Kasumi-1 (cell line): Measurements from ENCODE around the gene GPR68.
"Not testable (repeated sequence)": the region's sequence is repeated elsewhere in the genome, so short reads cannot be mapped to it uniquely, and the experiment has no call there.

Experiments used
- DNase-seq, 2 experiments: peaks; one replicate each; lab custom pipeline; 2025; lab: John Stamatoyannopoulos, UW

The GPR68 gene

DNA sequence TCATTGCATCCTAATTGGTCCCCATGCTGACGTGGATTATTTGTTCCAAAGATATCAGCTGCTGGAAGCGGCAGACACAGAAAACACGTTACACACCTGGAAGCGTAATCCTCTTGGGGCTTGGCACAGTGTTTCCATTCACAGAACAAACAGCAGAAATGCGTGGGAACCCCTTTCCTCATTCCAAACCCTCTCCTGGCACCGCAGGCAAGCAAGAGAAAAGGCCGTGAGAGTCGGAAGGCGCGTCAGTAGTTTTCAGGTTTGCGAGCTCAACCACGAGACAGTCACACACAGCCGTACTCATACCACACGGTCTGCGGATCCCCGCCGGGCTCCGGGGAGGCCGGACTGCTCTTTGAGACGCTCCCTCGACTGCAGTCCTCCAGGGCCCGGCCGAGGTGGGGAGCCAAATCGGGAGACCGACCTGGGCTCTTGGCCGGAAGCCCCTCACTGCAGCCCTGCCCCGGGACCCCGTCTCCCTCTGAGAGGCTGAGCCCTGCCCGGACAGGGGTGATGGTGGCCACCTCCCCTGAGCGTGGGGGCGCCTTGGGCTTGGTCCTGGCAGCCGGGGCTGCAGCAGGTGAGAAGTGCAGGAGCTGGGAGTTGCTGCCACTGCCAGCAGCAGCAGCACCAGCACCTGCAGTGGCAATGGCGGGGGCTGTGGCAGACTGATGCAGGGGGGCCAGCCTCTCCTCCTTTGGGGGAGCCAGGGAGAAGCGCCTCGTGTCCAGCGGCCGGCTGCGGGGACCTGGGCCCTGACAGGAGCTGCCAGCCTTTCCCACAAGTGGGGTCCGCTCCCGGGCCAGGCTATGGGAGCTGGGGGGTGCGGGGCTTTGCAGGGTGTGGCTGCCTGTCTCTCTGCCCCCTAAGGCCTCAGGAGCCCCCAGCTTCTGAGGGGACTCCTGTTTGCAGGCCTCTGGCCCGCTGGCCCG is 28.1 kb upstream of the GPR68 start:
- DNase-seq: no peak

DNA sequence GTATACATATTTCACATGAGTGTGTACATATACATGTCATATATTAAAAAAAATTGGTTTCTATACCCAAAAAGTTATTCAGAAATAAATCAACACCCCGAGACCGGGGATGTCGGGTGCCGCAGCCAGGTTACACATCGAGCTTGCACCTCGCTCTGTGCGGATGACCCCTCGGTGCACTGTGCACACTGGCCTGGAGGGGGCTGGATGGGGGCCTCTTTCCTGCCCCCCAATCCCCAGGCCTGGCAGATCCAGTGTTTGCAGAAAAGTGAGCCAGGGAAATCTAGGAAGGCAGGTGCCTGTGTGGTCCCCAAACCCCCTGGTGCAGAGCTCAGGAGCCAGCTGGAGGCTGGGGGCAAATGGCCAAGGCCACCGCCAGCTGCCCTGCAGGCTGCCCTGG is 27.1 kb upstream of the GPR68 start:
- DNase-seq: no peak

GRCh38 chr14:91270619-91271018 is 26.1 kb upstream of the GPR68 start:
- no peak for DNase-seq

- no peak for DNase-seq
Observed at GRCh38 chr14:91270188-91270587, 25.7 kb upstream of the GPR68 start.

DNA sequence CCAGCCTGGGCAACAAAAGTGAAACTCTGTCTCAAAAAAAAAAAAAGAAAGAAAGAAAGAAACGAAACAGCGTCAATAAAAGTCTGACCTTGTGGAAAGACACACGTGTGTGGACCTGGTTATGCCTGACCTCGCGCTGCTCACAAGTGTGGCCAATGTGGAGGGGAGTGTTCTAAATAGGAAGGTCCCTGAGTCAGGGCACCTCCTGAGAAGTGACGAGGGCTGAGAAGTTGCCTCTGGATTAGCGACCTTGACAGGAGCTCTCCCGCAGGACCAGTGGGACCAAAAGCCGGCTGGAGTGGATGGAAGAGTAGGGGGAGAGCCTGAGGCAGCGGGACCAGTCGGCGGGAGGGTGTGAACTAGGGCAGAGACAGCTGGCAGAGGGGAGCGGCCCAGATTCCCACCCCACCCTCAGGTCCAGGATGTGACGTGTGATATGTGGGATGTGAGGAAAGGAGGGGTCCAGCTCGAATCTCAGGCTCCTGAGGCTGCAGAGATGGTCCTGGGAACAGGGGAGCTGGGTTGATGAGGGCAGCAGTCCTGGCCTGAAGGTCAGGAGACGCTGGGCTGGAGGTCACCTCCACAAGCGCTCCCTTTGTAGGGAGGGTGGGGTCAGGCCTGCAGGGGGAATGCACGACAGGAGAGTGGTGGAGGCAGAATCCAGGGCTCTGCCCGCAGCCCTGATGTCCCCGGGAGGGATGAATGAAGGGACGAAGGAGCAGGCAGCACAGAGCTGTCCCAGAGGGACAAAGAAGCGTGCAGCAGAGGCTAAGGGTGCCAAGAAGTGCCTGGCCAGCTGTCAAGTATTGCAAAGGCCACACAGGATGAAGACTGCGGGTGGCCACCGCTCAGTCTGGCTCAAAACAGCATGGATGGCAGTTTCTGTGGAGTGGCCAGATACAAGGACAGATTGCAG is 24.8 kb upstream of the GPR68 start:
- DNase-seq: no peak

- no peak for DNase-seq
Observed at GRCh38 chr14:91267965-91268437, 23.5 kb upstream of the GPR68 start.

- DNase-seq: not testable (repeated sequence)
Observed at GRCh38 chr14:91266276-91266675, 21.8 kb upstream of the GPR68 start.

GRCh38 chr14:91265404-91265803 is 20.9 kb upstream of the GPR68 start:
- DNase-seq: no peak

- DNase-seq: no peak
Observed at GRCh38 chr14:91264151-91265150, 19.9 kb upstream of the GPR68 start.

GRCh38 chr14:91263329-91263728 is 18.8 kb upstream of the GPR68 start:
- no peak for DNase-seq

DNA sequence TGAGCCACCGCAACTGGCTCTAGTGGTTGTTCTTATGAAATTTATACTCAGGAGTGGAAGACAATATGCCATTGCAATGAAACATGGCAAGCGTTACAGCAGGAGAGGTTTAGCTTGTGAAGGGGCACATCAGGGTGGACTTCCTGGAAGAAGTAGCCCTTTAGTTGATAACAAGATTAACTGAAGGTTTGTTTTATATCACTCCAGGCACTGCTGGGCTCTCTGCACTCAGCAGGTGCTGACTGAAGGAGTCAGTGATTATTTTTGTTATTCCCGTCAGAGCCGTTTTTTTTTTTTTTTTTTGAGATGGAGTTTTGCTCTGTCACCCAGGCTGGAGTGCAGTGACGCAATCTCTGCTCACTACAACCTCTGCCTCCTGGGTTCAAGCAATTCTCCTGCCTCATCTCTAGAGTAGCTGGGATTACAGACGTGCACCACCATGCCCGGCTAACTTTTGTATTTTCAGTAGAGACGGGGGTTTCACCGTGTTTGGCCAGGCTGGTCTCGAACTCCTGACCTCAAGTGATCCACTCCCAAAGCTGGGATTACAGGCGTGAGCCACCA is 17.6 kb upstream of the GPR68 start:
- DNase-seq: no peak

DNA sequence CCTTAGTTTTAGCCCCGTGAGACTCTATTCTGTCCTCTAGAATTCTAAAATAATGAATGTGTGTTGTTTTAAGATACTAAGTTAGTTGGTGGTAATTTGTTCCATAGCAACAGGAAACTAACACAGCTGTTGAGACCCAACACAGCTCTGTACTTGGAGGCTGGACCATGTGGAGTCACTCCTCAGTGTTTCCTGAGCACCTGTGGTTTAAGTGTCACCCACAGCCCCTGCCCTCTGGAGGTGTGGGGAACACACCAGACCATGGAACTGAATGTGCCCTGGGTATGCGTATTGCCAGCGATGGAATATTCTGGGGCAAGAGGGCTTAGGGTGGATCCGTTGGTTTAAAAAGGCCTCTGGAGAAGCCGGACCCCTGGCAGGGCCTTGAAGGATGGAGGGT is 16.6 kb upstream of the GPR68 start:
- no peak for DNase-seq

- no peak for DNase-seq
Observed at GRCh38 chr14:91258876-91259275, 14.4 kb upstream of the GPR68 start.

GRCh38 chr14:91258011-91258618 is 13.6 kb upstream of the GPR68 start:
- peak in 1 of 2 experiments; percentile 35 for DNase-seq

DNA sequence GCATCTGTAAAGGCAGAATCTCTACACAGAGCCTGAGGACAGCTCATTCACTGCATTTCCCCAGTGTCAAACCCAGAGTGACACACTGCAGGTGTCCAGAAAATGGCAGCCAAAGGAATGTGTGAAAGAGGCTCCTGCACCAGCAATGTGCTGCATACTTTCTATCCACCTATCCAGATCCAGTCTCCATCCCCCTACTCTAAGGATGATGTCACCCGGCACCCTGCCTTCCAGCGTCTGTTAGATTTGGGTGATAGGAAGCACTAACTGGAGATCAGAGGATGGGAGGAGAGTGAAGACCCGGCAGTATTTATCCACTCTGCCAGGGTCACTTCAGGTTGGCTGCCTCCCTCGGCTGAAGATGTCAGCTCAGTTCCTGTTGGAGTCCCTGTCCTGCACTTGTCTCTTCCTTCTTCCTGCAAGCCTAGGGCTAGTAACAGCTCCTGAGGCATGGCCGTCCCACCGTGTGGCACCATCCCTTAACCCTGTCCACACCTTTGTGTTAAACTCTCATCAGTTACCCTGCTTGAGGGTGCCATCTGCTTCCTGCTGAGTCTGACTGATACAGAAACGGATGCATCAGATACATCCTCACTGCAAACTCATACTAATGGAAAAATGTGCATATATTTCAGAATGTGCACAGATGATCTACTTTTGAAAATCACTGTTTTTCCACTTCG is 13.0 kb upstream of the GPR68 start:
- DNase-seq: peak in 1 of 2 experiments; percentile 20

DNA sequence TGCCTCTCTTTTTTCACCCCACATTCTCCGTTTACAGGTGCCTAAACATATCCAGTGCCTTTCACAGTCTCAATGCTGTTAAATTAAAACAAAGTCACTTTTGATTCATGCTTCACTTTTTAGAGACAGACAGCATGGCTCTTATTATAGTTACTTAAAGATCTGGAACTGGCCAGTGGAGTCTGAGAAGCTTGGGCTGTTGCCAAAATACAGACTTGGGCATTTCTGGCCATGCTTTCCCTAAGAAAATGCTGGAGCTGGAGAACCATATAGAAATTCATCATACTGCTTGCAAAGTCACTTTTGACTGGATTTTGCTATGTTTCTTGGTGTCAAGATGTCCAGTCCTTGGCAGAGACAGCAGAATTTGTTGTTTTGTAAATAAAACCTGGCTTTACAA is 12.2 kb upstream of the GPR68 start:
- no peak for DNase-seq

- DNase-seq: no peak
Observed at GRCh38 chr14:91255026-91255695, 10.7 kb upstream of the GPR68 start.

GRCh38 chr14:91254461-91254860 is 10.0 kb upstream of the GPR68 start:
- no peak for DNase-seq

GRCh38 chr14:91253795-91254323 is 9.4 kb upstream of the GPR68 start:
- DNase-seq: no peak
